Liver (tissue), 3 donors: ENCODE results near the gene CSMD2.

Experiments
- FOXA1 ChIP-seq: IDR thresholded peaks from 2 replicates; pipeline ENCODE4 v1.6.1; 2016; ENCODE audit warnings: antibody characterized with exemption
- RAD21 ChIP-seq, 2 donors: IDR thresholded peaks; 2 replicates each; pipeline ENCODE4 v1.6.1; 2016; ENCODE audit warnings: antibody characterized with exemption in 2 of 2, mild to moderate bottlenecking in 2 of 2
- SP1 ChIP-seq: IDR thresholded peaks from 2 replicates; pipeline ENCODE4 v1.6.1; 2018; ENCODE audit warnings: antibody characterized with exemption, mild to moderate bottlenecking
- TF ChIP-seq, protein P1 (sequence below): fragments of 150-350 bp; IDR thresholded peaks from 2 replicates; pipeline ENCODE4 v1.5.1; 2017; ENCODE audit warnings: improper control_type of control experiment, low read depth, low read length; ENCODE audit not compliant: missing input control
- TF ChIP-seq, protein P2 (sequence below): IDR thresholded peaks from 2 replicates; pipeline ENCODE4 v1.6.1; 2016; ENCODE audit warnings: antibody characterized with exemption
- donor health status: healthy.
- donor health status: healthy.

DNA sequence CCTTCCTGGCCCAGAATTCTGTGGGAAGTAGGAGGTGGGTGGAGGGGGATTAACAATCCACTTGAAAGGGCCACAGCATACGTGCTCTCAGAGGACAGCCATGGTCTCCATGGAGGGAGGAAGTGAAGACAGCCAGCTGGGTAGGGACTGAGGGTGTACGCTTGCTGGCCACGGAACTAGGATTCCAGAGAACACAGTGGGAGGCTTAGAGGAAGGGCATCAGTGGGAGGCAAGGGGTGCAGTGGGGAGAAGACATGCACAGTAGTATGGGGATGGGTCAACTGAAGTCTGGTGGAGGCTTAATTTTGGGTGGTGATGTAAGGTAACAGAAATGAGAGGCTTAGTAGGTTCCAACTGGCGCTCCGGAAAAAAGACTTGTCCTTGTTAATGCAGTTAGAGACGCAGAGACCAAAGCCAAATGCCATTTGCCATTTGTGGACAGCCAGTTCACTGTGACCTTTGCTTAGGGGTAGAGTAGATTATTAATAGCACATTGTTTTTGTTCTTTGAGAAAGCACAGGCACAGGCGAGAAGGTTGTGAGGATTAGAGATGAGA, 589.6 kb downstream of the CSMD2 start:
- TF ChIP-seq RAD21 (IDR thresholded peaks at IDR 0.05) (no peak), FOXA1 (no peak), SP1 (no peak)
- TF ChIP-seq, protein P1, sequence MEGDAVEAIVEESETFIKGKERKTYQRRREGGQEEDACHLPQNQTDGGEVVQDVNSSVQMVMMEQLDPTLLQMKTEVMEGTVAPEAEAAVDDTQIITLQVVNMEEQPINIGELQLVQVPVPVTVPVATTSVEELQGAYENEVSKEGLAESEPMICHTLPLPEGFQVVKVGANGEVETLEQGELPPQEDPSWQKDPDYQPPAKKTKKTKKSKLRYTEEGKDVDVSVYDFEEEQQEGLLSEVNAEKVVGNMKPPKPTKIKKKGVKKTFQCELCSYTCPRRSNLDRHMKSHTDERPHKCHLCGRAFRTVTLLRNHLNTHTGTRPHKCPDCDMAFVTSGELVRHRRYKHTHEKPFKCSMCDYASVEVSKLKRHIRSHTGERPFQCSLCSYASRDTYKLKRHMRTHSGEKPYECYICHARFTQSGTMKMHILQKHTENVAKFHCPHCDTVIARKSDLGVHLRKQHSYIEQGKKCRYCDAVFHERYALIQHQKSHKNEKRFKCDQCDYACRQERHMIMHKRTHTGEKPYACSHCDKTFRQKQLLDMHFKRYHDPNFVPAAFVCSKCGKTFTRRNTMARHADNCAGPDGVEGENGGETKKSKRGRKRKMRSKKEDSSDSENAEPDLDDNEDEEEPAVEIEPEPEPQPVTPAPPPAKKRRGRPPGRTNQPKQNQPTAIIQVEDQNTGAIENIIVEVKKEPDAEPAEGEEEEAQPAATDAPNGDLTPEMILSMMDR, result no peak
- TF ChIP-seq, protein P2, sequence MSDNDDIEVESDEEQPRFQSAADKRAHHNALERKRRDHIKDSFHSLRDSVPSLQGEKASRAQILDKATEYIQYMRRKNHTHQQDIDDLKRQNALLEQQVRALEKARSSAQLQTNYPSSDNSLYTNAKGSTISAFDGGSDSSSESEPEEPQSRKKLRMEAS, result no peak
